PC-9 (cell line): ENCODE results near the gene PHACTR1.

Experiments used
- CTCF ChIP-seq: fragments of 200-600 bp; sonication (generic); conservative IDR thresholded peaks from 2 replicates; pipeline ENCODE4 v1.6.1; 2017; ENCODE audit warnings: mixed run types, antibody characterized with exemption, mild to moderate bottlenecking, moderate library complexity
- EZH2 ChIP-seq: fragments of 200-600 bp; sonication (generic); IDR thresholded peaks from 2 replicates; pipeline ENCODE4 v1.8.0; 2017; ENCODE audit warnings: antibody characterized with exemption, low read depth

GRCh38 chr6:13263669-13264068, 547.1 kb downstream of the PHACTR1 start:
- no peak for TF ChIP-seq CTCF
- no peak for TF ChIP-seq EZH2
